NCI-H146 treated with DMSO at 0.1 percent for 48 hours (cell line): ENCODE results near the gene RHCG.

Source experiments
- DNase-seq: peaks from one replicate; lab custom pipeline; 2025; ENCODE audit not compliant: unreplicated experiment; lab: John Stamatoyannopoulos, UW

The RHCG gene

DNA sequence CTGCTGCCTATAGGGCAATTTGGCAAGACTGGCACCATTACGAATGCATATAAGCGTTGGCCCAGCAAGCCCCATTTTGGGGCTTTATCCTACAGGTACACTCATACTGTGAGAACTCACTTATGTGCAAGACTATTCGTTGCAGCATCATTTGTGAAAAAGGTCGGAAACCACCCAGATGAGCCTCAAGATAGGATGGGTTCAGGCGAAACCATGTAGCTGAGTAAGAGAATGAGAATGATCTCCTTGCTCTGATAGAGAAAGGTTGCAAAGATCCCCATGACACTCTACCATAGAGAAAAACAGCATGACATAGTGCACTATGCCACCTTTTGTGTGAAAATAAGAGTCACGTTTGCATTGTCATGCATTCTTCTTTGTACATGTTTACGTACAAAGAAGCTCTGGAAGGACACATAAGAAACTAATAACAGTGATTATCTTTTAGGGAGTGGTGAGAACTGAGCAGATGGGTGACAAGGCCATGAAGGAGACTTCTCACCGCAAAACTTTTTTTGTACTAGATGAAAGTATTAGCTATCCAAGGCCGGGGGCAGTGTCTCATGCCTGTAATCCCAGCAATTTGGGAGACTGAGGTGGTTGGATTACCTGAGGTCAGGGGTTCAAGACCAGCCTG is 50.0 kb downstream of the RHCG start:
- no peak for DNase-seq

DNA sequence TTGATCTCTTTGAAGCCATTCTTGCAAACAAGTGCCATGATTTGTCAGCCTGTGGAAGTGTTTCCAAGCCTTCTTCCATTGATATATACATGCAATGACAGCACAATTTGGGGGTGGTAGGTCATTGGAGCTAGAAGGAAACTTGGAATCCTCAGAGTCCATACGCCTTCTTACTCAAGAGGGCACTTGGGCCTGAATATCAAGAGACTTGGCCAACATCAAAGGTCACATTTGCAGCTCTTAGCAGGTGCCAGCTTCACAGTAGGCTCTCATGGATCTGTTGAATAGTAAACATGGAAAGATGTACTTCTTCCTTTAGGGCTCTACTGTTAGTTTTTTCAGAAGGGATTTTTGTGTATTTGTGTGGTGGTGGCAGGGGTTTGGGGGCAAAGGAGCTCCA is 50.9 kb downstream of the RHCG start:
- DNase-seq, result no peak

DNA sequence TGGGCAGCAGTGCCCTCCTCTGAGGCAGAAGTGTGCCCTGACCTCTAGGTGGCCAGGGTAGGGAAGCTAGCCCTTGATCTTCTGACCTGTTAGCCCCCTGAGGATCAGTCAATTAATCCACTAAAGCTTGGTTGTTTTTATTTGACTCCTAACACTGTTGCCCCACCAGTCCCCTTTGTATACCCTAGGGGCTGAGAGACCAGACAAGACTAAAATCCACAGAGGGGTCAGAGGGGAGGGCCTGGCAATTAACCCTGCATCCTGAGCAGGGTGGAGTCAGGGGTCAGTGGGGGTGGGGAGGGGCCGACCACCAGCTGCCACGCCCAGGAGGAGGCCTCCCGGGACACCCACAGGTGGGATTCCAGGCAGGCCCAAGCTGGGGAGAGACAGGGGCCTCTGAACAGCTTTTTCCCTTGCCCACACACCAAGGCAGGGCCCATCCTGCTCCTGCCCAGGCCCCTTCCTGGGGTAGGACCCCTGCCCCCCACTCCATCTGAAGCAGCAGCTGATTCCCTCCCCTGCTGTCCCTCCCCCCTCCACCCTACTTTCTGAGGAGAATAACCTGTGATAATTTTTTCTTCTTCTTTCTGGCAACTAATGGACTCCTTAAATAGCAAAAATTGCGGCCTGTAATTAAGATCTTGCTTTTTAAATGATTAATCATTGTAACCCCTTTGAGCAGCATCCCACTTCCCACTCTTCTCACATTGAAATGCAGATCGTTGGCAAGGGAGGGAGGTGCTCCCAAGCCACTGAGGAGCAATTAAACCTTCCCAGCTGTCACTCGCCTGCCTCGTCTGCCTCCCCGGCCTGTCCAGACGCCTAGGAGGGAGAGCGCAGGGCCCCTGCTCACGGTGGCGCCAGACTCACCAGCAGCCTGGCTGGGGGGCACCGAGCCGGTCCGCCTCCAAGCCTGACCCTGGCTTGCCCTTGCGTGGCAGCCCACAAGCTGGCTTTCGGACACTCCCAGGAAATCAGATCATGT is 51.9 kb downstream of the RHCG start:
- DNase-seq, result no peak

DNA sequence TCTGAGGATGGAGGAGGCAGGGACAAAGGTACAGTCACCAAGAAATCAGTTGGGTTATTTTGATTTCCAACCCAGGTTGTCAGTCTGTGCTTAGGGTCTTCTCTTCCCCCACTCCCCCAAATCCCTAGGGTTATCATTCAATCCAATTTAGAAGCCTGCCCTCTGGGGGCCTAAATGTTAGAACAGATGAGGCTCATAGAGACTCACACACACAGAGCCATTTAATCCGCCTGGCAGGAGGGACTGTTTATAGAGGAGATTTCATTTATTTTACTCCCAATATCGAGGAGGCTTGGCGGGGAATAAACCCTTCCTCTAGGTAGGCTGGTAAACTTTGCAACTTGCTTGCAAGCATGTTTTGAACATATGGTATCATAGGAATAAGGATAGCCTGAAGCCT is 52.8 kb downstream of the RHCG start:
- DNase-seq, result no peak

DNA sequence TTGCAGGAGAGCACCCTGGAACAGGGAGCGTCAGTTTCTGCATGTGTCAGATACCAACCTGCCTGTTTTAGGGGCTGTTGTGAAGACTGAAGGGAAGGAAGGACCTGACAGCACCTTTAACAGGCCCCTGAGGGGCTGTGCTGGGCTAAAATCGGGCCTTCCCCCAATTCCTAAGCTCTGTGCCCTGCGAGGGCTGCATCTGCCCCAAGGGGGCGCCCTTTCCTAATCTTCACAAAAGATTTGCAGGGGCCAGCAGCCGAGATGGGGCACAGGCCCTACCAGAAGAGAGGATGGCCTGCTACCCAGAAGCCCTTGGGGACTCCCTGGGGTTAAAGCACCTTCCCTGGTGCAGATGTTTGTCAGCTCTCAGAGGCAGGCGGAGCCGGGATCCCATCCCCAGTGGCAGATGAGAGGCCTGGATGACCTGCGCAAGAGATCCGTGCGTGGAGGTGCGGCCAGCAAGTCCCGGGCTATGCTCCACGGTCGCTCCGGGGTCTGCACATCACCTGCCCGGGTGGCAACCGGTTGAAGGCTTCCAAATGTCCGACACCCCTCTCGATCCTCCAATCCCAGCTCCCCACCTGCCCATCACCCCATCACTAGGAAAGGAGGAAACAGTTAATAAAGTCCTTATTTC is 53.6 kb downstream of the RHCG start:
- DNase-seq, result no peak

DNA sequence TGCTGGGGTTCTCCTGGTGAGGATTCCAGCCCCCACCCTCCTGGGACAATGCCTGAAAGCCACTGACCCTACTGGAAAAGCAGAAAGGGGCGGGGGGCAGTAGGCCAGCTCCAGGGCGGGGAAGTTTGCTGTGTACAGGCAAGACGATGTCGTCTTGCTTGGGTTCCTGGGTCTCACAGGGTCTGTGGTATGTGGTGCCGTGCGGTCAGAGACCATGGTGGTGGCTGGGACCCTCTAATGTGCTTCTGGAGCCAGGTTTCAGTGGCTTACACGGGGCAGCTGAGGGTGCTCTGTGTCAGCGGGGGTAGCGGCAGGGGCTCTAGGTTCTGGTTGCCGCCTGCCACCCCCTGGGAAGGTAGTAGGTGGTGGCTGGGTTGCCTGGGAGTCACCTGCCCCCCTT is 54.2 kb downstream of the RHCG start:
- DNase-seq, result no peak

DNA sequence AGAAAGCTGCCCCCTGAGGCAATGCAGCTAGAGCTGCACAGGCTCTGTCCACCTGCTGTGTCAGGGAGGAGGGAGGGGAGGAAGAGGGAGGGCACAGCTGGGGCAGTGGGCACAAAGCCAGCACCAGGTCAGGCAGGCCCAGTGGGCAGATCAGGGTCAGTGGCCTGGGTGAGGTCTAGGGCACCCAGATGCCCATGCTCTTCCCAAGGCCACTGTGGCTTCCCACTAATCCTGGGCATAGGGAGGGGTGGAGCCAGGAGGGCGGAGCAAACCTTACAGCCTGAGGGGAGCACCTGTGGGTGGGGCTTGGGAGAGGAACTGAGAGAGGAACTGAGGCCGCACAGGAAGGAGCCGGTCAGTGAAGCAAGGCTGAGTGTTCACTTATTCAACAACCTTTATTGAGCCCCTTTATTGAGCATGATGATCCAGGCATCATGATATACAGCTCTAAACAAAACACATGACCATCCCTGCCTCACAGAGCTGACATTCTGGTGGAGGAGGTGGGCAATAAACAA is 55.0 kb downstream of the RHCG start:
- no peak for DNase-seq

DNA sequence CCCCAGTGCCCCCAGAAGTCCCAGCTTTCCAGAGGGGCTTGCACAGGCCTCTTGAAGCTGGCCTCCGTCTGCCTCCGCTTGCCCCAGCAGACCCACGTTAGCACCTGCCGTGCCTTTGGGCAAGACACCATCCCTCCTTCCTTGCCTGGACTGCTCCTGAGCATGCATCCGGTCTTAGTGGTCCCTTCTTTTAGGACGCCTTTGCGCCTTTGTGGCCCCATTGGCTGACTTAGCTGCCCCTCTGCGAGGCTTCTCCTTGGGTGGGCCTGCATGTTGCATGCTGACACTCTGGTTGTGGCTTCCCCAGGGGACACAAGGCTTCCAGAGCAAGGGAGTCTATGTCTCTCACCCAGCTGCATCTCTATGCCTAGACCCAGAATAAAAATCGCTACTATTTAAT is 56.6 kb downstream of the RHCG start:
- DNase-seq, result no peak

DNA sequence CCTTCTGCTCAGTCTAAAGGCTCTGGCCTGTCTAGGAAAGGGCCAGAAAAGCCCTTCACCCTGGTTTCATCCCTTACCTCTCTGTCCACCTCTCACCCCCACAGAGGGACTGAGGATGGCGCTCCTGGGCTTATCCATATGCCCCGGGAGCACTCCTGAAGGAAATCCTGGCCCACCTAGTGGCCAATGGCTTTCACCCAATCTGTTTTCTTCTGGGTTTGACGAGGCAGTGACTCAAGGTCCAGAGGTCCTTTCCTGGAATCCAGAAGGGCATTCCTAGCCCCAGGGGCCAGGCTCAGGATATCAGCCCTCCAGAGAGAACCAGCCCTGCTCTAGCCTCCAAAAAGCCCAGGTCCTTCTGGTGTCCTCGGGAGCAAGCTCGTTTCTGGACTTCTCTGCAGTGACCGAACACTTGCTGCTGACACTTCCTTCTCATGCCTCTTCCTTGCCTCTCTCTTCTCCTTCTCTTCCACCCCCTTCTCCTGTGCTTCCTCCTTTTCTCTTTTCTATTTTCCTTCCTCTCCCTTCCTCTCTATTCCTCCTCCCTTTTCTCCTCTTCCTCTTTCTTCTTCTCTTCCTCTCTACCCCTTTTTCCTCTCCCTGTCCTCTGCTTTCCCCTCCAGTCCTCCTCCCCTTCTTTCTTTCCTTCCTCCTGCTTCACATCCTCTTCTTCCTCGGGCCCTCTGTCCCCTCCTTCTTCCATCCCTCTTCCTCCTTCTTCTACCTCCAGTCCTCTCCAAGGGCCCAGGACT is 59.6 kb downstream of the RHCG start:
- DNase-seq, result no peak

DNA sequence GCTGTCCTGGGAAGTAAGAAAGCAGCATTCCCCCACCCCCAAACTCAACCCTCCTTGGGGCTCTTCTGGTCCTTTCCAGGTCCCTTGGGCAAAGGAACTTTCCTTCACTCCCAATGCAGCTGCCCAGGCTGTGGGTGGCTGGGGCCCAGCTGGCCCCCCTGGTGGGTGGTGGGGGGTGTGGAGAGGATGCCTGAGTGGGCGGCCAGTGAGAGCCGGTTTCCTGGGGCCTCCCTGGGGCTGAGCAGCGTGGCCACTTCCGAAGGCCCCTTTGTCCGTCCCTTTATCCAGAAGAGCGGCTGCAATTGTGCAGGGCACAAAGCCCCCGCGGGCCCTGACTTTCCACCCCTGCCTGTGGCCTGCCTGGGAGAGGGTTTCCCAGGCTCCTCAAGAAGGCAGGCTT is 61.0 kb downstream of the RHCG start:
- DNase-seq, result no peak

DNA sequence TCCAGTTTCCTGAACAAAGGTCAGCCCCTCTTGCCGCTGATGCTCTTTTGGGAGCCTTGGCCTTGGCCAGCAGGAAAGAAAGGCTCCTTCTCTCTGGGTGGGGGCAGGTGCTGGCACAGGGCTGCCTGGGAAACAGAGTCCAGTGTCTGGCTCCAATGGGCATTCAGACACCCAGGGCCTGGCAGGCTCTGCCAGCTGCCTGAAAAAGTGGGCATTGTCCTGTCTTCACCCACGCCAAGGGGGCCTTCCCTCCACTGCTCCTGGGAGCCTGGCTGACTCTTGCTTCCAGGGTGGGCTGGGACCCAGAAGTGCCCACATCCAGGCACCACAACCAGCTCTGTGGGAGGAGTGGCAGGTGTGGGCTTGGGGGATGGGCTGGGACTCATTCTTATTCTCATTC is 62.7 kb downstream of the RHCG start:
- no peak for DNase-seq

DNA sequence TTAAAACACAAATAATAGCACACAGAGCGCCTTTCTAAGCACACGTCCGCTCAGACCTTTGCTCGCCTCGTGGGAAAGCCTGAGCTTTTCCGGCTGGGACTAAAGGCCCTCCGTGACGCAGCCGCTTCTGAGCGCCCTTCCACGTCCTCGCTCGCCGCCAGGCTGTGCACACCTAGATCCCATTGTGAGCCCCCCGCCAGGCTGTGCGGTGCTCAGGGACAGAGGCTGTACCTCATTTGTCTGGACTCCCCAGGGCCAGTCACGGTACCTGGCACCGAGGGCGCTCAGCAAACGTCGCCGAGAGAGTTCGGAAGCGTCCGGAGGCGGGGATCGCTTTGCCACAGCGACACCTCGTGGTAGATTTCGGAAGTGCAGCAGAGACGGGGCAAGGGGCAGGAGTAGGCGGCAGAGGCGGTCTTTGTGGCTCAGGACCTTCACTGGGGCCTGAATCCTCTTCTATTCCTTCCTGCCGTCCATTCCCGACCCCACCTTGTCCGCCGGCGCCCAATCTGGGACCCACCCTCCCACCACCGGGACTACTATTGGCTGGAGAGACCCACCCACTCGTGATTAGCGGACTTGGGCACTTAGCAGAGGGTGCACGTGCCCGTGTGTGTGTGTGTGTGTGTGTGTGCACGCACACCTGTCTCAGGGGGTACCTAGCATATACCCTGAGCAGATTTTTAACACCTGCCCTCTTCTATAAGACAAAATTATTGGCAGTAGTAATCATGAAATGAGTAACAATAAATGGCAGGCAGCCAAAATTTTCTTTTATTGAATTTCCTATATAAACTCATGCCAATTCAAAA is 65.6 kb downstream of the RHCG start:
- DNase-seq, result peak; percentile 34

DNA sequence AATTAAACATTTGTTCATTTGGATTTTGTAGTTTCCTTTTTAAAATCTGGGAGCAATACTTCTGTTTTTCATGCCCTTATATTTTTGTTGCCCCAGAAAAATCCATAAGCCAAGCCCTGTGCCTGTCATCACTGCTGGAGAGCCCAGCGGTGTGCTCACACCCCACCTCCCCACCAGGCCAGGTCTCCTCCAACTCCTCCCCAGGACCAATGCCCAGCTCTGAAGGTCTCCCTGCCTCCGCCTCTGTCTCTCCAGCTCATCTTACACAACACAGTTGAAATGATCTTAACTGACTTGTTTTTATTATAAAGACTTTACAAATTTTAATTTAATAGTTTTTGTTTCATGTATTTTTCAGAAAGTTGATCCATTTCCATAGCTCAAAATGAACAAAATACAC is 66.4 kb downstream of the RHCG start:
- DNase-seq, result no peak

DNA sequence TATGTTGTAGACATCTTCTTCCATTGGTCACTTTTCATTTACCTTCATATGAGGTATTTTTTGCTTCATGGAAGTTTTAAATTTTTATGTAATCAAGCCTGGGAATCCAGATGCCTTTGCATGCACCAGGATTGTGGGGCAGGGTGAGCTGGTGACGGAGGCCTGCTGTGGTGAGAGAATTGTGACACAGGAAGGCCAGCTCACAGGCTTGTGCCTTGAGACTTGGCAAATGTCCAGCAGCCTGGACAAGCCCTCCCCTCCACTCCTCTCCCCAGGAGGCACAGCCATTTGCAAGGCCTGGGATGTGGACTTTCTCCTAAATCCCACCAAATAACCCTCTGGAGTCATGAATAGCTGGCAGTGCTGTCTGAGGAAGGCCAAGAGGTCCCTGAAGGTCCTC is 67.4 kb downstream of the RHCG start:
- no peak for DNase-seq

DNA sequence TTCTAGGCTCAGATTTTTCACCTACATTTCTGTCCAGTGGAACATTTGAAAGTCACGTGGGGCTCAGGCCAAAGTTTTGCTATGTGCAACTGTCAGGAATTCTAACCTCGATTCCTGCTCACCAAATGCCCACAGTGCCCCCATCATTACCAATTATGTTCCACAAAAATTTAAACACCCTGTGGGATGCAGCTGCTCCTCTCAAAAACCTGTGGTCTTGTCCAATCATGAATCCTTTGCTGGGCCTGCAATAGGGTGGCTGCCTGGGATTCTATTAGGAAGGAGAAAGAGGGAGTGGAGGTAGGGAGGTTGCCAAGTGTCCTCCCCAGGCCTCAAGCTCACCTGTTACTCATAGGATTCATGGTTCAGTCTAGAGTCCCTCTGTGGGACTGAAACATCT is 68.1 kb downstream of the RHCG start:
- no peak for DNase-seq

DNA sequence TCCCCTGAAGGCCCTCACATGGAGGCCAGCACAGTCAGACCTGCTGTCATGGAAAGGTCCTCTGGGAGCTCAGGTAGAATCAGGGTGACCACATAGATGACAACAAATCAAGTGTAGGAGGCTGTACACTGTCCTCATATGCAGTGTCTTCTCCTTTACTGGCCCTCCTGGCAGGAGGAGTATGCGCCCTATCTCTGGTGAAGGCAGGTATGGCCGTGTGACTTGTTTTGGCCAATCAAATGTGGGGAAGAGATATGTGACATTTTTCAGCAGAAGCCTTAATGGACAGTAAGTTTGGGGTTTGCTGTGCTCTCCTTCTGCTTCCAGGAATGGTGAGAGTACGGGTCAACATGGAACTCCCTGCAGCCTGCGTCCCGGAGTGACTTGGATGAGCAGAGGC is 69.9 kb downstream of the RHCG start:
- no peak for DNase-seq

DNA sequence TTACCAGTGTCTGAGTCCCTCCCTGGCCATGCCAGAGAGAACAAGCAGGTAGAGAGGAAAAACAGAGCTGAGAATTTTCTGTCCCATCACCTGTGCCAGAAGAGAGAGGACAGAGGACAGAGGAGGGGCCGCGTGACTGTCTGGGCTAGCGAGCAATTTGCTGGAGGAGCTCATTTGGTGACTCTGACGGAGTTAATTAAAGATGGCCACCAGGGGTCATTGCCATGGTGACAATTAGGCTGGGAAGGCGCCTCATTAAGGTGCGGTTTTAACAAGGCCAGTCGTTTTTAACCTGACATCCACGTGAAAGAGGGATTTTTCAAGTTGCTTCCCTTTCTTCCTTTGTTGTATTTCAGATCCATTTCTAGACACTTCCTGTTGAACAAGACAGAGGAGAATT is 72.4 kb downstream of the RHCG start:
- DNase-seq, result no peak
